Nephron (organoid): ENCODE results near the gene FAM20C.
A peak's percentile ranks its signal among the peaks of the same experiment; 100 is the strongest.

Source experiments
- H3K27ac Mint-ChIP-seq, 3 experiments: 2 replicates each; pipeline ENCODE4 v1.8.0; 2020; ENCODE audit warnings: mixed read lengths in 3 of 3, mild to moderate bottlenecking in 2 of 3, moderate library complexity in 1 of 3
- H3K27me3 Mint-ChIP-seq: 2 replicates; pipeline ENCODE4 v1.8.0; 2021; ENCODE audit warnings: low read depth, mild to moderate bottlenecking, moderate library complexity, mixed read lengths
- H3K36me3 Mint-ChIP-seq: 2 replicates; pipeline ENCODE4 v1.8.0; 2020; ENCODE audit warnings: low read depth, mixed read lengths
- H3K4me1 Mint-ChIP-seq: 2 replicates; pipeline ENCODE4 v1.8.0; 2020; ENCODE audit warnings: mixed read lengths
- H3K4me3 Mint-ChIP-seq, 3 experiments: 2 replicates each; pipeline ENCODE4 v1.8.0; 2020; ENCODE audit warnings: mild to moderate bottlenecking in 3 of 3, mixed read lengths in 3 of 3, moderate library complexity in 2 of 3
- H3K9me3 Mint-ChIP-seq: 2 replicates; pipeline ENCODE4 v1.8.0; 2020; ENCODE audit warnings: mixed read lengths
- CTCF ChIP-seq, 3 experiments: fragments of 200-600 bp; sonication (generic); IDR thresholded peaks; one replicate each; pipeline ENCODE4 v1.5.0; 2021; ENCODE audit warnings: antibody characterized with exemption in 3 of 3; ENCODE audit not compliant: unreplicated experiment in 3 of 3

FAM20C gene

GRCh38 chr7:245574-246295, 53.4 kb downstream of the FAM20C start:
- peaks cover 22% of the 10 kb centered on the region for H3K4me1 Mint-ChIP-seq
- H3K27ac Mint-ChIP-seq: no peak overlapping the region
- no peak for TF ChIP-seq CTCF (IDR thresholded peaks at IDR 0.05; ENCODE audit: unreplicated experiment in 3 of 3)
- H3K27me3 Mint-ChIP-seq: no peaks in the 10 kb centered on the region
- peaks cover 23% of the 10 kb centered on the region for H3K36me3 Mint-ChIP-seq
- no peaks in the 10 kb centered on the region for H3K9me3 Mint-ChIP-seq
- no peak overlapping the region for H3K4me3 Mint-ChIP-seq

- no peak overlapping the region for H3K4me3 Mint-ChIP-seq
- peak overlapping the region; percentile 17 to 65 (median 33) for H3K27ac Mint-ChIP-seq
- no peak for TF ChIP-seq CTCF (IDR thresholded peaks at IDR 0.05; ENCODE audit: unreplicated experiment in 3 of 3)
- no peaks in the 10 kb centered on the region for H3K9me3 Mint-ChIP-seq
- peaks cover 20% of the 10 kb centered on the region for H3K36me3 Mint-ChIP-seq
- no peaks in the 10 kb centered on the region for H3K27me3 Mint-ChIP-seq
- peaks cover 21% of the 10 kb centered on the region for H3K4me1 Mint-ChIP-seq
These were observed 54.1 kb downstream of the FAM20C start for GRCh38 chr7:246451-246850.

- no peaks in the 10 kb centered on the region for H3K9me3 Mint-ChIP-seq
- no peak for TF ChIP-seq CTCF (IDR thresholded peaks at IDR 0.05; ENCODE audit: unreplicated experiment in 3 of 3)
- H3K27ac Mint-ChIP-seq: no peak overlapping the region
- no peak overlapping the region for H3K4me3 Mint-ChIP-seq
- peaks cover 20% of the 10 kb centered on the region for H3K36me3 Mint-ChIP-seq
- H3K4me1 Mint-ChIP-seq: peaks cover 18% of the 10 kb centered on the region
- no peaks in the 10 kb centered on the region for H3K27me3 Mint-ChIP-seq
These were observed 54.8 kb downstream of the FAM20C start for GRCh38 chr7:247181-247580.

- Mint-ChIP-seq H3K4me1 (peaks cover 18% of the 10 kb centered on the region), H3K27ac (peak overlapping the region in 1 of 3 experiments; percentile 67), H3K27me3 (no peaks in the 10 kb centered on the region), H3K9me3 (no peaks in the 10 kb centered on the region), H3K36me3 (peaks cover 20% of the 10 kb centered on the region), H3K4me3 (no peak overlapping the region)
- no peak for TF ChIP-seq CTCF (IDR thresholded peaks at IDR 0.05; ENCODE audit: unreplicated experiment in 3 of 3)
These were observed 55.3 kb downstream of the FAM20C start for GRCh38 chr7:247636-248035.

GRCh38 chr7:248732-249435, 56.5 kb downstream of the FAM20C start:
- Mint-ChIP-seq H3K4me3 (no peak overlapping the region), H3K27me3 (no peaks in the 10 kb centered on the region), H3K9me3 (no peaks in the 10 kb centered on the region), H3K4me1 (peaks cover 28% of the 10 kb centered on the region), H3K36me3 (peaks cover 30% of the 10 kb centered on the region), H3K27ac (no peak overlapping the region)
- no peak for TF ChIP-seq CTCF (IDR thresholded peaks at IDR 0.05; ENCODE audit: unreplicated experiment in 3 of 3)
